WTC11 (cell line): ENCODE data around the gene MYO9A.

ENCODE experiments used
- CBFB ChIP-seq: sonication (generic); formaldehyde crosslinking; IDR thresholded peaks from 2 replicates; pipeline ENCODE4 v1.8.1; 2022; ENCODE audit warnings: mild to moderate bottlenecking, low read depth, missing genetic modification reagents
- NR1H2 ChIP-seq: sonication (generic); formaldehyde crosslinking; IDR thresholded peaks from 2 replicates; pipeline ENCODE4 v1.9.0; 2021; ENCODE audit warnings: mild to moderate bottlenecking, moderate library complexity, missing genetic modification reagents
- ZNF263 ChIP-seq: sonication (generic); formaldehyde crosslinking; IDR thresholded peaks from 2 replicates; pipeline ENCODE4 v1.8.1; 2022; ENCODE audit warnings: low read depth, mild to moderate bottlenecking, moderate library complexity, missing genetic modification reagents
- TF ChIP-seq, protein P1 (sequence below): sonication (generic); formaldehyde crosslinking; conservative IDR thresholded peaks from 2 replicates; pipeline ENCODE4 v1.8.1; 2023; ENCODE audit warnings: mild to moderate bottlenecking, low read depth, missing genetic modification reagents, moderate library complexity
- TF ChIP-seq, protein P2 (sequence below): fragments of 200-600 bp; IDR thresholded peaks from 2 replicates; pipeline ENCODE4 v1.8.0; 2022; ENCODE audit warnings: antibody characterized with exemption
- TF ChIP-seq, protein P3 (sequence below): sonication (generic); formaldehyde crosslinking; IDR thresholded peaks from 2 replicates; pipeline ENCODE4 v1.8.0; 2023; ENCODE audit warnings: missing genetic modification reagents
- TF ChIP-seq, protein P4 (sequence below): sonication (generic); formaldehyde crosslinking; IDR thresholded peaks from 2 replicates; pipeline ENCODE4 v1.8.0; 2022; ENCODE audit warnings: mild to moderate bottlenecking, missing genetic modification reagents
- TF ChIP-seq, protein P5 (sequence below): sonication (generic); formaldehyde crosslinking; IDR thresholded peaks from 2 replicates; pipeline ENCODE4 v1.8.0; 2022; ENCODE audit warnings: mild to moderate bottlenecking, missing genetic modification reagents

DNA sequence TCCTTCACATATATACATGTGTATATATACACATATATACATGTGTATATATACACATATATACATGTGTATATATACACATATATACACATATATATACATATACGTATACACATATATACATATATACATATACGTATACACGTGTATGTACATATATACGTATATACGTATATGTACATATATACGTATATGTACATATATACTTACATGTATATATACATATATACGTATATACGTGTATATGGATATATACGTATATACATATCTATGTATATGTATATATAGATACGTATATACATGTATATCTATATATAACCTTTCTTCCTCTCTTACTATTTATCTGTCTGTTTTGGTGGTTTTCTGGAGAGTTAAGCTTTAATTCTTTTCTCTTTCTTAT is 192.8 kb downstream of the MYO9A start:
- TF ChIP-seq, protein P1, sequence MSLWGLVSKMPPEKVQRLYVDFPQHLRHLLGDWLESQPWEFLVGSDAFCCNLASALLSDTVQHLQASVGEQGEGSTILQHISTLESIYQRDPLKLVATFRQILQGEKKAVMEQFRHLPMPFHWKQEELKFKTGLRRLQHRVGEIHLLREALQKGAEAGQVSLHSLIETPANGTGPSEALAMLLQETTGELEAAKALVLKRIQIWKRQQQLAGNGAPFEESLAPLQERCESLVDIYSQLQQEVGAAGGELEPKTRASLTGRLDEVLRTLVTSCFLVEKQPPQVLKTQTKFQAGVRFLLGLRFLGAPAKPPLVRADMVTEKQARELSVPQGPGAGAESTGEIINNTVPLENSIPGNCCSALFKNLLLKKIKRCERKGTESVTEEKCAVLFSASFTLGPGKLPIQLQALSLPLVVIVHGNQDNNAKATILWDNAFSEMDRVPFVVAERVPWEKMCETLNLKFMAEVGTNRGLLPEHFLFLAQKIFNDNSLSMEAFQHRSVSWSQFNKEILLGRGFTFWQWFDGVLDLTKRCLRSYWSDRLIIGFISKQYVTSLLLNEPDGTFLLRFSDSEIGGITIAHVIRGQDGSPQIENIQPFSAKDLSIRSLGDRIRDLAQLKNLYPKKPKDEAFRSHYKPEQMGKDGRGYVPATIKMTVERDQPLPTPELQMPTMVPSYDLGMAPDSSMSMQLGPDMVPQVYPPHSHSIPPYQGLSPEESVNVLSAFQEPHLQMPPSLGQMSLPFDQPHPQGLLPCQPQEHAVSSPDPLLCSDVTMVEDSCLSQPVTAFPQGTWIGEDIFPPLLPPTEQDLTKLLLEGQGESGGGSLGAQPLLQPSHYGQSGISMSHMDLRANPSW = no peak
- TF ChIP-seq, protein P2, sequence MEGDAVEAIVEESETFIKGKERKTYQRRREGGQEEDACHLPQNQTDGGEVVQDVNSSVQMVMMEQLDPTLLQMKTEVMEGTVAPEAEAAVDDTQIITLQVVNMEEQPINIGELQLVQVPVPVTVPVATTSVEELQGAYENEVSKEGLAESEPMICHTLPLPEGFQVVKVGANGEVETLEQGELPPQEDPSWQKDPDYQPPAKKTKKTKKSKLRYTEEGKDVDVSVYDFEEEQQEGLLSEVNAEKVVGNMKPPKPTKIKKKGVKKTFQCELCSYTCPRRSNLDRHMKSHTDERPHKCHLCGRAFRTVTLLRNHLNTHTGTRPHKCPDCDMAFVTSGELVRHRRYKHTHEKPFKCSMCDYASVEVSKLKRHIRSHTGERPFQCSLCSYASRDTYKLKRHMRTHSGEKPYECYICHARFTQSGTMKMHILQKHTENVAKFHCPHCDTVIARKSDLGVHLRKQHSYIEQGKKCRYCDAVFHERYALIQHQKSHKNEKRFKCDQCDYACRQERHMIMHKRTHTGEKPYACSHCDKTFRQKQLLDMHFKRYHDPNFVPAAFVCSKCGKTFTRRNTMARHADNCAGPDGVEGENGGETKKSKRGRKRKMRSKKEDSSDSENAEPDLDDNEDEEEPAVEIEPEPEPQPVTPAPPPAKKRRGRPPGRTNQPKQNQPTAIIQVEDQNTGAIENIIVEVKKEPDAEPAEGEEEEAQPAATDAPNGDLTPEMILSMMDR = no peak
- TF ChIP-seq CBFB (CRISPR knock-in tag) (no peak), NR1H2 (CRISPR knock-in tag) (no peak), ZNF263 (CRISPR knock-in tag) (no peak)
- TF ChIP-seq, protein P3, sequence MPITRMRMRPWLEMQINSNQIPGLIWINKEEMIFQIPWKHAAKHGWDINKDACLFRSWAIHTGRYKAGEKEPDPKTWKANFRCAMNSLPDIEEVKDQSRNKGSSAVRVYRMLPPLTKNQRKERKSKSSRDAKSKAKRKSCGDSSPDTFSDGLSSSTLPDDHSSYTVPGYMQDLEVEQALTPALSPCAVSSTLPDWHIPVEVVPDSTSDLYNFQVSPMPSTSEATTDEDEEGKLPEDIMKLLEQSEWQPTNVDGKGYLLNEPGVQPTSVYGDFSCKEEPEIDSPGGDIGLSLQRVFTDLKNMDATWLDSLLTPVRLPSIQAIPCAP (CRISPR knock-in tag) = no peak
- TF ChIP-seq, protein P4, sequence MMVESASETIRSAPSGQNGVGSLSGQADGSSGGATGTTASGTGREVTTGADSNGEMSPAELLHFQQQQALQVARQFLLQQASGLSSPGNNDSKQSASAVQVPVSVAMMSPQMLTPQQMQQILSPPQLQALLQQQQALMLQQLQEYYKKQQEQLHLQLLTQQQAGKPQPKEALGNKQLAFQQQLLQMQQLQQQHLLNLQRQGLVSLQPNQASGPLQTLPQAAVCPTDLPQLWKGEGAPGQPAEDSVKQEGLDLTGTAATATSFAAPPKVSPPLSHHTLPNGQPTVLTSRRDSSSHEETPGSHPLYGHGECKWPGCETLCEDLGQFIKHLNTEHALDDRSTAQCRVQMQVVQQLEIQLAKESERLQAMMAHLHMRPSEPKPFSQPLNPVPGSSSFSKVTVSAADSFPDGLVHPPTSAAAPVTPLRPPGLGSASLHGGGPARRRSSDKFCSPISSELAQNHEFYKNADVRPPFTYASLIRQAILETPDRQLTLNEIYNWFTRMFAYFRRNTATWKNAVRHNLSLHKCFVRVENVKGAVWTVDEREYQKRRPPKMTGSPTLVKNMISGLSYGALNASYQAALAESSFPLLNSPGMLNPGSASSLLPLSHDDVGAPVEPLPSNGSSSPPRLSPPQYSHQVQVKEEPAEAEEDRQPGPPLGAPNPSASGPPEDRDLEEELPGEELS (CRISPR knock-in tag) = no peak
- TF ChIP-seq, protein P5, sequence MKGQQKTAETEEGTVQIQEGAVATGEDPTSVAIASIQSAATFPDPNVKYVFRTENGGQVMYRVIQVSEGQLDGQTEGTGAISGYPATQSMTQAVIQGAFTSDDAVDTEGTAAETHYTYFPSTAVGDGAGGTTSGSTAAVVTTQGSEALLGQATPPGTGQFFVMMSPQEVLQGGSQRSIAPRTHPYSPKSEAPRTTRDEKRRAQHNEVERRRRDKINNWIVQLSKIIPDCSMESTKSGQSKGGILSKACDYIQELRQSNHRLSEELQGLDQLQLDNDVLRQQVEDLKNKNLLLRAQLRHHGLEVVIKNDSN = no peak
